GM21526 (cell line): ENCODE results near the gene SLC22A31.

Experiments
- ATAC-seq: cut with Tn5 transposase; IDR thresholded peaks from one replicate; pipeline ENCODE4 v1.9.1; 2021; ENCODE audit warnings: moderate library complexity; ENCODE audit not compliant: unreplicated experiment, low FRiP score

The SLC22A31 gene

DNA sequence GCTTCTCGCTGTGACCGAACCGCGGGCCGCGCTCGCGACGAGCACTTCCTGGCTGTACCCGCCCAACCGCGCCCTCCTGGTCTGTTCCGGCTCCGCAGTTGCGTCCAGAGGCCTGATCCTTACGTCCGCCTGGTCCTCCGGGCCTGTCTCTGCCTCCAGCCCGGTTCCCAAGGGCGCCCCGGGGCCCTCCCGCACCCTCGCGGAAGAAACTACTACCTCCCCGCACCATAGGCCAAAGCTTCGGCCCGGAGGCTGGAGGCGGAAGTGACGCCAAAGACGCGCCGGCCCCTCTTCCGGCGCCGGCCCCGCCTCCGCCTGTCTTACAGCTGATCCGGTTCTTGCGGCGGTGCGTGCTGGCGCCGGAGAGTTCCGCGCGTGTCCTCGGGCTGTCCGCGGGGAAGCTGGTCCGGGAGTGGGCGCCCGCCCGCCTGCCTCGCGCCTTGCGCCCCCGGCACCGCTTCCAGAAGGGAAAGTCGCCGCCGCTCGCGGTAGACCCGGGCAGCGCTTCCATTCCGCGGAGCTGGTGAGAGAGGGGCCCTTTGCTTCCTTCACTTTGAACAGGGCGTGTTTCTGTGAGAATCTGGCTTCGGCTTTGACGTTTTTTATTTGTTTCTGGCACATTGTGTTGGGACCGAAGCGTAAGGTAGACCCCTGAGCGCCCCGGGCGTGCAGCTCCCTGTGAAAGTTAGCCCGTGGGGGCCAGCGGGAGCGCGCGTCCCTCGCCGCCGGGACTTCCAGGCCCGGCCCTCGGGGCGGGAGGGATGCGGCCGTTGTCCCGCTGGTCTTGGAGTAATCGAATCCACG, 17.3 kb upstream of the SLC22A31 start, which contains the start of gene ZNF778:
Gene ZNF778, plus strand, starts transcription at position 316 of the 804 bp plus-strand sequence. CDS start 3,425 bp downstream, outside the sequence.
- ATAC-seq: peak; percentile 71

DNA sequence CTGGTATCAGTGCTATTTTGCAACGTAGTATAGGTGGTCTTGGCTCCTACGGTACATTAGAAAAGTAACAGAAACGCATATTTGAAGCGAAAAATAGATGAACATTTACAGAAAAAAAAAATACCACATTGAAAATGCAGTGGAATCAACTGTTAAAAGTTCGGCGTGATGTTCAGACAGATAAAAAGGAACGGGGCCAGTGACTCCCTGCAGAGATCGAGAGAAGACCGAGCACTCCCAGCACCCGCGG, 16.7 kb upstream of the SLC22A31 start:
- no peak for ATAC-seq

DNA sequence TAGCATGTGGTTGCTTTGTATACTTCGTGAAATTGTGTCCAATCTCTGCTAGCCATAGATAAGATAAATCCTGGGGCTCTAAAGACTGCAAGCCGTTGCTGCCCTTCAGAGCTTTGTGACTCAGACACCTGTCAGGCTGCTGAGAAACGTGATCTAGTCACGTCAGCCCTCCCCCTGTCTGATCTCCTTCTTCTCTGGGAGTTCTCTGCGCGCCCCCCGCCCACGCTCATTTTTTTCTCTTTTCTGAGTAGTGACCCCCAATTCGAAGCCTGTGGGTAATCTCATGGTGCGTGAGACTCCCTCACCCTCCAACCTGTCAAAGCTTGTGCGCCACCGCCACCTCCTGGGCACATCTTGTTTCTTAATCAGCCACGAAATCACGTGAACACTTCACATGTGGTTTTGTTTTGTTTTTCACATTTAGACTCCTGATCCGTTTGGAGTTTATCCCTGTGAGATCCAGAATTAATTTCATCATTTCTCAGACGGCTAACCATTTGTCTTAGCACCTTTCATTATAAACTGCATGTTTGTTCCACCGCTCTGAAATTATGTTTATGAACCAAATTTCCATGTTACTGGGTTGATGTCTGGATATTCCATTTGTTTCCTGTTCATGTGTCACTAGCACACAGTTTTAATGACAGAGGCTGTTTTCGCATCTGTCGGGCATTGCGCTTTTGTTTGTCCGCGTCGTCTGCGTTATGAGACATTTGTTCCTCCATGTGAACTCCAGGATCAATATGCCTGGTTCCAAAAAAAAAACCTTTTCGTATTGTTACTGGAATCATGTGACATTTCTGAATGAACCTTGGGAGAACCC, 16.2 kb upstream of the SLC22A31 start:
- no peak for ATAC-seq

DNA sequence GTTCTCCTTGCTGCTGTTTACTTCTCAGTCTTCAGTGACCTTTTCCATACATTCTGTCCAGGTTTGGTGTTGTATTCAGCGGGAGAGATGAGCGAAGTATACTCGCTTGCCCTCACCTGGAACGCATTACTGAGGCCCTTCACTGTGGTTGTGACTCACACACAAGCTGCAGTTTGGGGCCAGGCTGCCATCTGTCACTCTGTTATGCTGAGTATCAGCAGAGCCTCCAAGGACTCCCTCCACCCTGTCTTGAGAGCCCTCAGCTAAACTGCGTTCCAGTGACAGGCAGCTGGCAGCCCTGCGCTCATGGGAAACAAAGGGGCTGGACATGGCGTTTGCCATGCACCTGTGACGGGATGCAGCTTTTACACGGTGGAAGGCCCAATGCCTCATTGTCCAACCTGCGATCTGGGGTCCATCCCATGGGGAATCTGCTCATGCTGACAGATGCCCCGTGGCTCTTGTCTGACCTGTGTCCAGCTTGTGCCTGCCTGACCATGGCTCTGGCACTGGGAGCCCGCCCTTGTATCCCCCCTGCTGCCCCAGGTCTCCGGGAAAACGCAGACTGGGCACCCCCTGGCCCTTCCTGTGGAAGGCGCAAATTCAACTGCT, 10.7 kb upstream of the SLC22A31 start:
- no peak for ATAC-seq

DNA sequence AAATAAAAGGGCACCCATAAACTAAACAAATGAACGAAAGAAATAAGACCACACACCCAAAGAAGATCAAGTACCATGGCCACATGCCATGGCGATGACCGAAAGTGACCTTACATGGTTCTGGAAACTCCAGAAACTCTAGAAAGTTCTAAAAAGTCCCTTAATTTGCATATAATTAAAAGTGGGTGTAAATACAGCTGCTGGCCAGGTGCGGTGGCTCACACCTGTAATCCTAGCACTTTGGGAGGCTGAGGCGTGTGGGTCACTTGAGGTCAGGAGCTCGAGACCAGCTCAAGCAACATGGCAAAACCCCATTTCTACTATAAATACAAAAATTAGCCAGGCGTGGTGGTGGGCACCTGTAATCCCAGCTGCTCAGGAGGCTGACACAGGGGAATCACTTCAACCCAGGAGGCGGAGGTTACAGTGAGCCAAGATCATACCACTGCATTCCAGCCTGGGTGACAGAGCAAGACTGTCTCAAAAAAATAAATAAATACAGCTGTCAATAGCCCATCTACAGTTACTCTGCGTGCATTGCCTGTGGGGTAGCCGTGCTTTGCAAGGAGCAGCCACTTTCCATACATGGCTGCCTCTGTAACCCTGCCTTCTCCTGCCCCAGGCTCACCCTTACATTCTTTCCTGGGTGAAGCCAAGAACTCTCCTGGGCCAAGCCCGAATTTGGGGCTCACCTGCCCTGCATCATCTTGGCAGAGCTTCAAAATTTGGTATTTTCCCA, 10.0 kb upstream of the SLC22A31 start:
- ATAC-seq: no peak

DNA sequence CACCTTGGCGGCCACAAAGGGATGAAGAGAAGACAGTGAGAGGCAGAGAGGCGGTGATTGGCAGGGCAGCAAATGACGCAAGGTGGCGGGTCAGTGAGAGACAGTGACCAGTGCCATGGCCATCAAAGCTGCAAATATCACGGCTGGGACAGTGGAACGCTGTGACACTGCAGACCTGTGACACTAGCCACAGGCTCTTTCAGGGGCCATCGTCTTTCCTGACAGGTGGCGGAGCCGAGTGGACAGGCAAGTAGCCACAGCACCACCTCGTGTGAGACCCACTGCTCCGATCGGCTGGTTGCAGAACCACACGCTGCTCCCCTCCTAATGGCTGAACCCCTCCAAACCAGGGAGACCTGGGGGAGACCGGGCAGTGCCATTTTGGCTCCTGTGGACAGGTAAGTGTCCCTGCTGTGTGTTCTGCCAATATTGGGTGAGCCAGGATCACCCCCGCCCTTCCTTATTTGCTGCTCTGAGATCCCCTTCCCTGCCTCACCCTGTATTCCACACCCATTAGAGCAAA, 9.2 kb upstream of the SLC22A31 start:
- no peak for ATAC-seq

DNA sequence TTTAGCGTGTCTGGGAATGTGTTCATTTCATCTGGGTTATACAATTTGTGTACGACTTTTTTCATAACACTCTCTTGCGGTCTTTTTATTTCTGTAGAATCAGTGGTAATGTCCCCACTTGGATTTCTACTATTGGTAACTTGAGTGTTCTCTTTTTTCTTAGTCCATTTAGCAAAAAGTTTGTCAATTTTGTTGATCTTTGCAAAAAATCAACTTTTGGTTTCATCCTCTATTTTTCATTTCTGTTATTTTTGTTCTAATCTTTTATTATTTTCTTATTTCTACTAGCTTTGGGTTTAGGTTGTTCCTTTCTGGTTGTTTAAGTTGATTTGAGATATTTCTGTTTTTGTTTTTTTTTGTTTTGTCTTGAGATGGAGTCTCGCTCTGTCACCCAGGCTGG, 7.7 kb upstream of the SLC22A31 start:
- ATAC-seq: no peak

DNA sequence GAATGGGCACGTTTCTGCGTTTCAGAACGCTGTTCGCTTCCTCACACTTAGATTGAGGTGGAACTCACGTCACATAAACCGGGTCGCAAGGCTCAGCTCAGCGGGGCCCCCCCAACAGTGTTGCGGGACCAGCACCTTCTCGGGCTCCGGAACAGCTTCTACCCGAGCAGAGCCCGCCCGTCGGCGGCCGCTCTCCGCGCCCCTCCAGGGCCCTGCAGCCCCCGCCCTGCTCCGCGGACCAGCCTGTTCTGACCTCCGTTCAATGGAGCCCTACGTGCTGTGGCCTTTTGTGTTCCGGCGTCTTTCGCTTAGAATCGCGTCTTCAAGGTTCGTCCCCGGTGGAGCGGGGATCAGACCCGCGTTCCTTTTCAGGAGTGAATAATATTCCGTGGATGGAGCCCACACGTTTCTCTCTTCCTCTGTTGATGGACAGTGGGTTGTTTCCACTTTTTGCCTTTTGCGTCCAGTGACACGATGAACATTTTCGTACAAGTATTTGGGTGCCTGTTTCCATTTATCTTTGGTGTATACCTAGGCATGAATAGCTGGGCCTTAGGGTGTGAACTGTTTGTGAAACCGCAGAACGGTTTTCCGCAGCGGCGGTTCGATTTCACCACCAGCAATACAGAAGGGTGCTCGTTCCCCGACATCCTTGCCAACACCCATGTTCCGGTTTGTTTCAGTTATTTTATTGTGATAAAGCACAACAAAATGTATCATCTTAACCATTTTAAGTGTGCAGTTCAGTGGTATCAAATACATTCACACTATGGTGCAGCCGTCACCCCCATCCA, 2.3 kb upstream of the SLC22A31 start:
- ATAC-seq: no peak

DNA sequence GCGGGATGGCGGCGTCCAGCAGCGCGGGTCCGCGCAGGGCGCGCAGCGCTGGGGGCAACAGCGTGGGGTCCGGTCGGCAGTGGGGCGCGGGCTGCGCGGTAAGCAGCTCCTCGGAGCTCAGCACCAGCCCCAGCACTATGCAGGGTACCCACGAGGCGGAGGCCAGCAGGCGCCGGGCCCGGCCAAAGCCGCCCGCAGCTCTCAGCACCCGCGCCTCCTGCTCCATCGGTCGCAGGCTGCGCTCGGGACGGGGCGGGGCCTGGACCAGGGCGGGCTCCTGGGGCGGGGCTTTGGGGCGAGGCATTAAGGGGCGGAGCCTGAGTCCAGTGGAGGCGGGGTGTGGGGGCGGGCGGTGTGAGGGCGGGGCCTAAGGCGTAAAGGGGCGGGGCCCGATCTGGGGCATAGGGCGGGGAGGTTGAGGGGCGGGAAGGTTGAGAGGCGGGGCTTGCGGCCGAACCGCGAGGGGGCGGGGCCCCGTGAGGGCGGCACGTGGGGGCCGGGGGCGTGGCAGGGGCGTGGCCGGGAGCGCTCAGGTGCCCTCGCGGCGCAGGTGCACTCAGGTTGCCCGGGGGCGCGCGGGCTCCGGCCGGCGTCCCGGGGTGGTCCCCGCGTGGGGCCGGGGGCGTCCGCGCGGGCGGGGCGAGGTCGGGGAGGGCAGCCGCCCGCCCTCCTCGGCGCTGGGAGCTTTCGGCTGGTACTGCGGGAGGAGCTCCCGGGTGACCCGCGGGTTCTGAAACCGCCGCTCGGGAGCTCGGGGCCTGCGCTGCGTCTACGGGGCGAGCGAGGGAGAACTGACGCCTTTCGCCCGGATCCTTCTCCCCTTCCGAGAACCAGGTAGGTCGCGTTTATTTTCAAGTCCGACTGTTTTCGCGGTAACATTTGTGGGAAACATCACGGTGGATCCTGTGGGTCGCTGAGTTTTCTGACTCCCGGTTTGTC, 1.4 kb upstream of the SLC22A31 start:
- no peak for ATAC-seq

DNA sequence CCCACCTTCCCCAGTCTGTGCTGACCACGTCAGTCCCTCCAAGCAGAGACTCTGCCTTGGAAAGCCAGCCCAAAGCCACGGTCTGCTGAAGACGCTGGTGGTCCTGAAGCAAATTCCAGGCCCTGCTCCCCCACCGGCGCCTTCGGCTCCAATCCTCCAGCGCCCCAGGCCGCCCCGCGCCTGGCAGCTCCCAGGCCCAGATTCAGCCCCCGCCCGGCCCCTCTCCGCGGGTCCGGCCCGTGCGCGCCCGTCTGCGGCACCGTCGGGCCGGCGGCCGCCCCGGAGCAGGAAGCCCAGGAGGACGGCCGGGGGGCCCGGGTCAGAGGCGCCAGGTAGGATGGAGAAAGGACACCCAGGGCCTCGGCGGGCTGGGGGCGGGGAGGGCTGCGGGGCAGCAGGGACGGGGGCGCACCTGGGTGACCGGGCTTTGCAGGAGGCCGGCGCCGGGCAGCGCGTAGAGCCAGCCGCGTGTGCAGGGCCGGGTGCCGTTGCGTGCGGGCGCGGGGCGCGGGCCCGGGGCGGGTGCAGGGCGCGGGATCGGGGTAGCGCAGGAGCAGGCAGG, 594 bp upstream of the SLC22A31 start:
- no peak for ATAC-seq

DNA sequence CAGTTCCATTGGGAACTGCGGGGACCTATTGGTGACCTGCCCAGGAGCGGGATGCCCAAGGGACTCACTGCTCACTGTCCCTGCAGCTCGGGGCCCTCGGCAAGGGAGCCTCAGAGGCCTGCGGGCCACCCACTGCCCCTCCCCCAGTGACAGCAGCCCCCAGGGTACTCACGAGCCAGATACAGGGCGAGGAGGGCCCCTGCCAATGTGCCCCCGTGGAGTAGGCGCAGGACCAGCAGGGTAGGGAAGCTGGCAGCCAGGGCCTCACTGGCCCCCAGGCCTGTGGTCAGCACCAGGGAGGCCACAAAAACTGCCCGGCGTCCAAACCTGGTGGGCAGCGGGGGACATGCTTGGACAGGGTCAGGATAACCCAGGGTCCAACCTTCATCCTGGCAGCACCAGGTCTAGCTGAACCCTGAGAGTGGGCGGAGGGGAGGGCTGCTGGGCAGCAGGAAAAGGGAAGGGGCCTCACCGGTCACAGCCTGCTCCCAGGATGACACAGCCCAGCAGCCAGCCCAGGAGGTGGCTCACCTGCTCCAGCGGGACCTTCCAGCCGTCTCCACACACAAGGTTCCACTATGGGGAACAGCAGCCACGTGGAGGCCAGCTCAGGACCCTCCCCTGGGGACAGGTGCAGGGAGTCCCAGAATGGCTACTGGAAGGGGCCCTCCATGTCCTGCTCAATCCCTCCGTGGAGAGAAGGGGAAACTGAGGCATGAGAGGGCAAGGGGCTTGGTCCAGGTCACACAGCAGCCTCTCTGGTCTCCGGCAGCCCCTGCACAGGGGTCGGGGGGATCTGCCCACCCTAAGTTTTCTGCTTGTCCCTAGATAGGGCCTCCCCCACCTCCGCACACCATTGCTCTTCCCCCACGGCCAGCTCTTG, 855 bp downstream of the SLC22A31 start:
- ATAC-seq: no peak

DNA sequence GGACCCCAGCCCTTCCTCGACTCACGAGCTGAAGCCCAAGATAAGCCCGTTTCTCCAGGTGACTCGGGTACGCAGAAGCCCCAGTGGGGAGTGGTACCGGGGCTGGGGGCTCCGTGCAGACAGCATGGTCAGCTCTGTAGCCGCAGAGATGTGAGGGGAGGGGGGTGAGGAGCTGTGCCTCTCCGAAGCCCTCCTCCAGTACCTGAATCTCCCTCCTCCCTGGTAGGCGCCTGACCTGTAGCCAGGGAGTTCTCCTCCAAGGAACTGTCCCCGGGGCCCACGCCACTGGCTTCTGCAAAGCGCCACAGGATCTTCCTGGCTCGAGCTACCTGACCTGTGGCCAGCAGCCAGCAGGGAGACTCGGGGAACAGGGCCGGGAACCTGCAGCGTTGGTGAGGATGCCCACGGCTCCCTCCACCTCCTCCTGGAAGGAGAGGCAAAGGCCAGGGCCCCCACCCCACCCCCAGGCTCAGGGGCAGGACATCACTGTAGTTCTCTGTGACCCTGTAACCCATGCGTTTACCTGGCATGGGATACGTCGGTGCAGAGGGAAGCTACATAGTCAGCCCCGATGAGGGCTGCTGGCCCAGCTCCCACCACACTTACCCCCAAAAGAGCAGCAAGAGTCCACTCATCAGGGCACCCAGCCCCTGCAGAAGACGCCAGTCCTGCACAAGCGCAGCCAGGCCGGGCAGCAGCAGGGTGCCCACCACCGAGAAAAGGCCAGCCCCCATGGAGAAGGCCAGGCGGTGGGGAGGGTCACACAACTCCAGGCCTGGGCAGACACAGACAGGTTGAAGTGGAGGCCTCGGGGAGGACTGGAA, 1.7 kb downstream of the SLC22A31 start:
- ATAC-seq: no peak

DNA sequence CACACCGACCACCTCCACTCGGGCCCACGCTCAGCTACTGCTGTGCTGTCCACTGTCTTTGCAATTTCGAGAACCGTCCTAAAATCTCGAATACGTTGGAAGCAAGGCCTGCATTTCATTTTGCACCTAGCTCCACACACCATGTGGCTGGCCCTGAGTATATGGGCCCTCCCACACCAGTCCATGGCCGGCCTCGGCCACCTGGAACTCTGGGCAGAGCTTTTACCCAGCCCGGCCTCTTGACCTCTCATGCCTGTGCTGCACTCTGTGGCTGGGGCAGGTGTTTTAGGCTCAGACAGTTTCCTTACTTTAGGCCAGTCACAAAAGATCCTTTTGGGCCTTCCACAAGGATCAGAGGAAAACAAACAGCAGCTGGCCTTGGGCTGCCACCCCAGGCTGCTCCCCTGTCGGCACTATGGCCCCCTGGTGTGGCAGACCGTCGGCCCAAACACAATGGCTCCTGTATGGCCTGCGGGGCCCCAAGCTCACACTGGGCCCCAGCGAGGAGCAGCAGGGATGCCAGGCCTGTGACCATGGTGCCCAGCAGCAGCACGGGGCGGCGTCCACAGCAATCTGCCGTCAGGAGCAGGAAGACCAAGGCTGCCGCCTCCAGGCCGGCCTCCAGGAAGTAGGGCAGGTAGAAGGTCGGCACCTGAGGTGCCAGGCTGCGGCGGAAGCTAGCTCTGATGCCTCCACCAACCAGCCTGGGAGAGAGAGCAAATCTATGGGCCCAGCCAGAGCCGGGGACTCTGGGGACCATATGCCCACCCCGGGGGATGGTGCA, 2.5 kb downstream of the SLC22A31 start:
- no peak for ATAC-seq

DNA sequence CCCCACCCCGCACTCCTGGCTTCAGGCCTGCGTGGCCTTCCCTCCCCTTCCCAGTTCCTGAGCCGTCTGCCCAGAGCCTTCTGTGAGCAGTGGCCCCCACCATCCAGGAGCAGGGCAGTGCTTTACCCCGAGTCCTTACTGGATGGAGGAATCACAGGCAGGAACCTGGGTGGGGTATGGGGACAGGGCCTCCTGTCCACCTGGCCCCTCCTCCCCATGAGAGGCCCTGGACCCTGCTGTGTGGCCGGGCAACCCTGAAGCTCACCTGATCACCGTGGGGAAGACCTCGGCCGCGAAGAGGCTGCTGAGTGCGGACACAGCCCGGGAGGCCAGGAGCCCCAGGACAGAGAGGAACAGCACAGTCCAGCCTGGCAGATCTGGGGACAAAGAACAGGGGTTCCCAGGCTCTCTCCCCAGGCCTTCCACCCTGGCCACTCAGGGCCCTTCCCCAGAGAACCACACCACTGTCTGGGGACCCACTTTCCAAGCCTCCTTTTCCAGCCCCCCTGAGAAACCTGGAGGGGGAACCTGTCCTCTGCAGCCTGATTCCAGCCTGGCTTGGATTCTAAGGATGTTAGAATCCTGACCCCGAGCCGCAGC, 3.2 kb downstream of the SLC22A31 start:
- ATAC-seq: no peak

DNA sequence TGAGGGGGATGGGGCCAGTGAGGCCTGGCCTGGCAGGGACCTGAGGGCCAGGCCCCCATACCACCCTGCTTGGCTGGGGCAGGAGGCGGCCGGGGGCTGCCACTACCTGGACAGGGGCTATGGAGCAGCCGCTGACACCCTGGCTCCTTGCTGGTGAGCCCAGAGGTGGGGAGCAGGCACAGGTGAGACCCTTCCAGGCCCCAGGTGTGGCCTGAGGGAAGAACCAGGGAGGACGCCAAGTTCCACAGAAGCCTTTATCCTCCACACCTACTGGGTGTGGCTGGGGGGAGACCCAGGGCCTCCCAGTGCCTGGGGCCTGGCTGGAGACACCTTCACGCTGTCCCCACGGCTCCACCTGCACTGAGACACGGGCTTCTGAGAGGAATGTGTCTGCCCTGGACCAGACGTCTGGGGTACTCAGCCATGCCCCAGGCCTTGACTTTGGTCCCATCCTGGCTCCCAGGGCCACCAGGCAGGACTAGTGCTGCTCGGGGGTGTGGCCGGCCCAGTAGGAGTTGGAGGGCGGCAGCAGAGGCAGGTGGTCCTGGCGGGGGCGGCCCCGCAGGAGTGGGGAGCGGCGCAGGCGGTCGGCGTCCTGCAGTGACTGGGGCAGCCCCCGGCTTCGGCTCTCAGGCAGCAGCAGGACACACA, 4.7 kb downstream of the SLC22A31 start:
- no peak for ATAC-seq
